Upper lobe of left lung (tissue), 6 donors: ENCODE measurements around the gene FOXJ1. TPM values are rescaled to one million over a fixed set of nuclear protein-coding genes. Genes with fewer than 3 reads are reported as not detected.

Experiments used
- ATAC-seq, 2 donors: fragments of 200-7000 bp; cut with Tn5 transposase; one replicate each; pipeline ENCODE4 v1.9.1; 2022; ENCODE audit warnings: mild to moderate bottlenecking in 2 of 2, moderate library complexity in 2 of 2; ENCODE audit not compliant: low FRiP score in 2 of 2
- DNase-seq, 2 donors: peaks; one replicate each; pipeline ENCODE4 v3.0.0-alpha.2; 2019 to 2020
- H3K27ac ChIP-seq, 4 donors: fragments of 200-600 bp; sonication (generic); one replicate each; pipeline ENCODE4 v1.5.1; 2016 to 2019
- H3K27me3 ChIP-seq, 4 donors: fragments of 200-600 bp; sonication (generic); one replicate each; pipeline ENCODE4 v1.5.1; 2017 to 2019
- H3K36me3 ChIP-seq, 4 donors: fragments of 200-600 bp; sonication (generic); one replicate each; pipeline ENCODE4 v1.5.1; 2016 to 2019
- H3K4me1 ChIP-seq, 4 donors: fragments of 200-600 bp; sonication (generic); one replicate each; pipeline ENCODE4 v1.5.1; 2018 to 2019
- H3K4me3 ChIP-seq, 4 donors: fragments of 200-600 bp; sonication (generic); one replicate each; pipeline ENCODE4 v1.5.1; 2017 to 2019; ENCODE audit warnings: mild to moderate bottlenecking in 2 of 4, moderate library complexity in 1 of 4
- H3K9me3 ChIP-seq, 4 donors: fragments of 200-600 bp; sonication (generic); one replicate each; pipeline ENCODE4 v1.5.1; 2018 to 2019
- EP300 ChIP-seq, 4 donors: sonication (generic); formaldehyde crosslinking; IDR thresholded peaks; one replicate each; pipeline ENCODE4 v1.5.1; 2017; ENCODE audit warnings: antibody characterized with exemption in 4 of 4, control low read depth in 2 of 4
- POLR2A ChIP-seq, 4 donors: fragments of 450-650 bp; IDR thresholded peaks; one replicate each; pipeline ENCODE4 v1.5.1; 2016 to 2017; ENCODE audit warnings: antibody characterized with exemption in 4 of 4, mild to moderate bottlenecking in 2 of 4
- POLR2AphosphoS5 ChIP-seq, 2 donors: sonication (generic); formaldehyde crosslinking; IDR thresholded peaks; one replicate each; pipeline ENCODE4 v1.5.1; 2017; ENCODE audit warnings: antibody characterized with exemption in 2 of 2
- WGBS, 2 donors: methylation state at CpG; one replicate each; pipeline ENCODE4 v1.1.5; 2017 to 2018; 5-methylcytosine and 5-hydroxymethylcytosine counted together
- total RNA-seq, 6 donors: library from RNA; depleted of rRNA in 4 of 6; stranded (reverse); fragments of >200 nt in 4 of 6; gene quantifications; one replicate each; pipeline versions ENCODE4 v1.1.0 to v1.2.1, GENCODE V29; 2016 to 2021
- TF ChIP-seq, protein P1 (sequence below), 6 experiments: fragments of 450-650 bp in 4 of 6; fragments of 200-600 bp in 2 of 6; sonication (generic) in 2 of 6; IDR thresholded peaks; one replicate each; pipeline ENCODE4 v1.5.1; 2016 to 2019; ENCODE audit warnings: antibody characterized with exemption in 6 of 6
- donor health status: DM: no; HTN: no; CAD: no; lungs with moderate emphysema.
- donor health status: DM: no; HTN: yes; CAD: no; lungs with severe emphysema.

The FOXJ1 gene
- total RNA-seq, 6 donors from 2014 or later = 3.3 to 86.6 (median 32.2) TPM

DNA sequence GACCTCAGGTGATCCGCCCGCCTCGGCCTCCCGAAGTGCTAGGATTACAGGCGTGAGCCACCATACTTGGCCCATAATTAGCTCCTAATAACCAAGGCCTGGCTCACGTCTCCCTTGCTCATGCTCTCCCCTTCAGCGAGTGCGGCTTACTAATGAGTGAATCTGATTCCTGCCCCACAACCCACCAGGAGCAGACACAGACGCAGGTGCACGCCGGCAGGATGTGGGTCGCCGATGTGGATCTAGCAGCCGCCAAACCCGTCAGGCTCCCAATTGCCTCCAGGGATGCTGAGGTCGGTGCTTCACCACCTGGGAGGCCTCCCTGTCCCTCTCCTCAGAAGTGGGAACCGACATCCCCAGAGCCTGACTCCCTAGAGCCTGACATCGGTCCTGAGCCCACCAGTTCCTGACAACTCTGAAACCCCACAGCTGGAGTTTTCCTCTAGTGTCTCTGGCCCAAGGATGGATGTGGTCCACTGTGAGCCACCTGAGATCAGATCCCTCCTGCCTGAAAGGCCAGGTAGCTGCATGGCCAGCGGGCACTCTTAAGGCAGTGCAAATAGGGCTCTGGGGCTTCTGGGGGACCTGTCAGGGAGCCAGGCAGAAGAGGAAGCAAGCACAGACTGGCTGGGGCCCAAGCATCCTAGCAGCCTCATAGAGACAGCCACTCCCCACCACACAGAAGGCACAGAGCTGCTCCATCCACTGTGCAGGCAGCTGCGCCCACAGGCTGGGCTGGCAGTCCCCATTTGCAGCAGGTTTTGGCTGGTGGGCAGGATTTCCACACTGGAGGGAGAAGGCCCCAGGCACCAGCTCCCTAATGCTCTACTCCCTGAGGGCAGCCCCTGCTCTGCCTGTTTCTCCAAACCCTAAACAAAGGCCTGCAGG is 48.3 kb downstream of the FOXJ1 start:
- 99% methylated on average over 16 to 19 of the region's 20 CpGs for WGBS, 2 donors
- ATAC-seq (no peak), DNase-seq (no peak)
- Histone ChIP-seq H3K4me3 (no peak overlapping the region), H3K9me3 (no peaks in the 10 kb centered on the region), H3K4me1 (no peaks in the 10 kb centered on the region), H3K36me3 (peaks cover 39 to 99% (median 85%) of the 10 kb centered on the region in 4 donors), H3K27ac (no peak overlapping the region), H3K27me3 (no peaks in the 10 kb centered on the region)
- no peak for TF ChIP-seq POLR2A (IDR thresholded peaks at IDR 0.05)
- TF ChIP-seq POLR2AphosphoS5 (IDR thresholded peaks at IDR 0.05) = no peak
- no peak for TF ChIP-seq EP300 (IDR thresholded peaks at IDR 0.05)
- TF ChIP-seq, protein P1, sequence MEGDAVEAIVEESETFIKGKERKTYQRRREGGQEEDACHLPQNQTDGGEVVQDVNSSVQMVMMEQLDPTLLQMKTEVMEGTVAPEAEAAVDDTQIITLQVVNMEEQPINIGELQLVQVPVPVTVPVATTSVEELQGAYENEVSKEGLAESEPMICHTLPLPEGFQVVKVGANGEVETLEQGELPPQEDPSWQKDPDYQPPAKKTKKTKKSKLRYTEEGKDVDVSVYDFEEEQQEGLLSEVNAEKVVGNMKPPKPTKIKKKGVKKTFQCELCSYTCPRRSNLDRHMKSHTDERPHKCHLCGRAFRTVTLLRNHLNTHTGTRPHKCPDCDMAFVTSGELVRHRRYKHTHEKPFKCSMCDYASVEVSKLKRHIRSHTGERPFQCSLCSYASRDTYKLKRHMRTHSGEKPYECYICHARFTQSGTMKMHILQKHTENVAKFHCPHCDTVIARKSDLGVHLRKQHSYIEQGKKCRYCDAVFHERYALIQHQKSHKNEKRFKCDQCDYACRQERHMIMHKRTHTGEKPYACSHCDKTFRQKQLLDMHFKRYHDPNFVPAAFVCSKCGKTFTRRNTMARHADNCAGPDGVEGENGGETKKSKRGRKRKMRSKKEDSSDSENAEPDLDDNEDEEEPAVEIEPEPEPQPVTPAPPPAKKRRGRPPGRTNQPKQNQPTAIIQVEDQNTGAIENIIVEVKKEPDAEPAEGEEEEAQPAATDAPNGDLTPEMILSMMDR (IDR thresholded peaks at IDR 0.05) = no peak

GRCh38 chr17:76091526-76092286 is 49.3 kb downstream of the FOXJ1 start:
- Histone ChIP-seq H3K9me3 (no peaks in the 10 kb centered on the region), H3K27me3 (no peaks in the 10 kb centered on the region), H3K4me1 (no peaks in the 10 kb centered on the region), H3K36me3 (peaks cover 39 to 99% (median 85%) of the 10 kb centered on the region in 4 donors), H3K4me3 (no peak overlapping the region), H3K27ac (no peak overlapping the region)
- ATAC-seq (no peak), DNase-seq (no peak)
- TF ChIP-seq EP300 (IDR thresholded peaks at IDR 0.05) = no peak
- WGBS, 2 donors = 66 to 70% methylated on average over 22 to 23 of the region's 23 CpGs

GRCh38 chr17:76090517-76091129 is 50.4 kb downstream of the FOXJ1 start:
- Histone ChIP-seq H3K4me3 (no peak overlapping the region), H3K9me3 (no peaks in the 10 kb centered on the region), H3K36me3 (peaks cover 39 to 99% (median 87%) of the 10 kb centered on the region in 4 donors), H3K27me3 (no peaks in the 10 kb centered on the region), H3K4me1 (no peaks in the 10 kb centered on the region), H3K27ac (no peak overlapping the region)
- DNase-seq (no peak), ATAC-seq (no peak)
- no peak for TF ChIP-seq EP300 (IDR thresholded peaks at IDR 0.05)
- no peak for TF ChIP-seq POLR2A (IDR thresholded peaks at IDR 0.05)
- TF ChIP-seq, protein P1 (IDR thresholded peaks at IDR 0.05) = no peak
- TF ChIP-seq POLR2AphosphoS5 (IDR thresholded peaks at IDR 0.05) = no peak
- WGBS, 2 donors = 84 to 91% methylated on average over 14 to 17 of the region's 17 CpGs

DNA sequence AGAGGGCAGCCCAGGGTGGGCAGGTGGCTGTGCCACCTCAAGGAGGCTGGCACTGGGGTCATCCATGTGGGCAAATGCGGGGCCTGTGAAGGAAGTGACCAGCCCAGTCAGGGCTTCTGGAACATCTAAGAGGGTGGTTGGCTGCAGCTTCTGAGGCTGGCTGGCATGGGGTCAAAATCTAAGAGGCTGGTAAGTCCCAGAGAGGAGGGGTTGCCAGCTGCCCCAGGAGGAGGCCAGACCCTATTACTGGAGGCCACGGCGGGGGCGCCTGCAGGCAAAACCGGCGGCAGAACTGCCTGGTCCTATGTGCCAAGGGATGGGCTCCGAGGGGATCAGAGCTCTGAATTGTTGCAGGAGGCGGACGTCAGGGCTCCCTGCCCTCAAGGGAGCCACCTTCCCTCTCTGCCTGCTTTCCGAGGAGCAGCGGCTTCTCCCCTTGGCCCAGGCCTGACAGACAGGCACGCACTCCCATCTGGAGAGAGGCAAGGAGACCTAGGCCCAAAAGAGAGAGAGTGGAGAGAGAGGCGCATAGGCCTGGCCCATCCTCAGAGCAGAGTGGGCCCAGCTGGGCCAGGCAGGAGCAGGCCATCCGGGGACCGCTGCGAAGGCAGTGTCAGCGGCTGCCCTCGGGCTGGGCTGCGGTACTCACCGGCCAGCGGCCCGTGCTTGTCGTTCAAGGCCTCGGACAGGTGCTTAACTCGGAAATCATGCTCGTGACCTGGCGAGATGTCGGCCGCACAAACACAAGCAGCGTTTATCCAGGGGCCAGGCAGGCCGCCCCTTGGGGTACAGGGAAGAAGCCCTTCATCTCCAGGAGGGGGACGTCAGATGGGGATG is 51.1 kb downstream of the FOXJ1 start:
- Histone ChIP-seq H3K9me3 (no peaks in the 10 kb centered on the region), H3K36me3 (peaks cover 43 to 99% (median 91%) of the 10 kb centered on the region in 4 donors), H3K27ac (no peak overlapping the region), H3K4me1 (no peaks in the 10 kb centered on the region), H3K4me3 (no peak overlapping the region), H3K27me3 (no peaks in the 10 kb centered on the region)
- WGBS, 2 donors = 90 to 91% methylated on average over 14 to 32 of the region's 32 CpGs
- ATAC-seq (no peak), DNase-seq (no peak)
- TF ChIP-seq POLR2AphosphoS5 (IDR thresholded peaks at IDR 0.05) (no peak), EP300 (IDR thresholded peaks at IDR 0.05) (no peak), POLR2A (IDR thresholded peaks at IDR 0.05) (no peak)
- TF ChIP-seq, protein P1 (IDR thresholded peaks at IDR 0.05) = no peak
